ENCODE measurements around the gene SELENOO.

Gene SELENOO

GRCh38 chr22:50178871-50179869, 21.6 kb upstream of the SELENOO start:
- Histone ChIP-seq H3K9me3 (ENCODE audit: control insufficient read depth, insufficient read depth, low read length) (no peaks in the 10 kb centered on the region), H3K36me3 (ENCODE audit: control insufficient read depth, low read length) (no peaks in the 10 kb centered on the region), H3K27ac (ENCODE audit: low read depth, low read length) (no peak overlapping the region), H3F3A (ENCODE audit: control insufficient read depth, insufficient read depth) (no peaks in the 10 kb centered on the region), H3K4me3 (ENCODE audit: low read length) (no peak overlapping the region), H3K4me2 (ENCODE audit: low read length) (no peak overlapping the region), H4K20me1 (ENCODE audit: control insufficient read depth, insufficient read depth, low read depth, low read length) (no peaks in the 10 kb centered on the region), H3K9me2 (replicated peaks; ENCODE audit: control insufficient read depth, low read length) (no peaks in the 10 kb centered on the region), H3K4me1 (ENCODE audit: control insufficient read depth, low read length) (peaks cover 14% of the 10 kb centered on the region), H3K27me3 (ENCODE audit: control insufficient read depth, low read length) (no peaks in the 10 kb centered on the region), H3K79me2 (ENCODE audit: control insufficient read depth, low read length) (no peaks in the 10 kb centered on the region)
- TF ChIP-seq CTCF (IDR thresholded peaks at IDR 0.05; ENCODE audit: low read depth, low read length, poor library complexity, severe bottlenecking) (no peak), EZH2phosphoT487 (IDR thresholded peaks at IDR 0.05; ENCODE audit: borderline replicate concordance, low read length) (no peak)

GRCh38 chr22:50179937-50180726, 20.7 kb upstream of the SELENOO start:
- Histone ChIP-seq H3K79me2 (ENCODE audit: control insufficient read depth, low read length) (peaks cover 1% of the 10 kb centered on the region), H3K4me2 (ENCODE audit: low read length) (no peak overlapping the region), H4K20me1 (ENCODE audit: control insufficient read depth, insufficient read depth, low read depth, low read length) (no peaks in the 10 kb centered on the region), H3K9me3 (ENCODE audit: control insufficient read depth, insufficient read depth, low read length) (no peaks in the 10 kb centered on the region), H3K9me2 (replicated peaks; ENCODE audit: control insufficient read depth, low read length) (no peaks in the 10 kb centered on the region), H3K4me3 (ENCODE audit: low read length) (no peak overlapping the region), H3F3A (ENCODE audit: control insufficient read depth, insufficient read depth) (no peaks in the 10 kb centered on the region), H3K27me3 (ENCODE audit: control insufficient read depth, low read length) (no peaks in the 10 kb centered on the region), H3K27ac (ENCODE audit: low read depth, low read length) (no peak overlapping the region), H3K4me1 (ENCODE audit: control insufficient read depth, low read length) (peaks cover 21% of the 10 kb centered on the region), H3K36me3 (ENCODE audit: control insufficient read depth, low read length) (no peaks in the 10 kb centered on the region)
- TF ChIP-seq CTCF (IDR thresholded peaks at IDR 0.05; ENCODE audit: low read depth, low read length, poor library complexity, severe bottlenecking) (no peak), EZH2phosphoT487 (IDR thresholded peaks at IDR 0.05; ENCODE audit: borderline replicate concordance, low read length) (no peak)

- Histone ChIP-seq H3K36me3 (ENCODE audit: control insufficient read depth, low read length) (no peaks in the 10 kb centered on the region), H3K4me3 (ENCODE audit: low read length) (no peak overlapping the region), H3K4me1 (ENCODE audit: control insufficient read depth, low read length) (peaks cover 24% of the 10 kb centered on the region), H3K4me2 (ENCODE audit: low read length) (no peak overlapping the region), H3K9me3 (ENCODE audit: control insufficient read depth, insufficient read depth, low read length) (no peaks in the 10 kb centered on the region), H4K20me1 (ENCODE audit: control insufficient read depth, insufficient read depth, low read depth, low read length) (no peaks in the 10 kb centered on the region), H3K27me3 (ENCODE audit: control insufficient read depth, low read length) (no peaks in the 10 kb centered on the region), H3K27ac (ENCODE audit: low read depth, low read length) (no peak overlapping the region), H3K9me2 (replicated peaks; ENCODE audit: control insufficient read depth, low read length) (no peaks in the 10 kb centered on the region), H3K79me2 (ENCODE audit: control insufficient read depth, low read length) (peaks cover 5% of the 10 kb centered on the region), H3F3A (ENCODE audit: control insufficient read depth, insufficient read depth) (no peaks in the 10 kb centered on the region)
- TF ChIP-seq EZH2phosphoT487 (IDR thresholded peaks at IDR 0.05; ENCODE audit: borderline replicate concordance, low read length) (no peak), CTCF (IDR thresholded peaks at IDR 0.05; ENCODE audit: low read depth, low read length, poor library complexity, severe bottlenecking) (no peak)
Measured at GRCh38 chr22:50180727-50181521, 19.9 kb upstream of the SELENOO start.
